ENCODE results near the gene STEAP1. TPM values are rescaled to one million over a fixed set of nuclear protein-coding genes. Genes with fewer than 3 reads are reported as not detected.
A peak's percentile ranks its signal among the peaks of the same experiment; 100 is the strongest.
"Not testable (repeated sequence)": the region's sequence is repeated elsewhere in the genome, so short reads cannot be mapped to it uniquely, and the experiment has no call there.

The STEAP1 gene
- total RNA-seq, 1 experiment from 2014 or later, result 213 TPM

GRCh38 chr7:90149428-90149827 lies 4.8 kb upstream of the STEAP1 start:
- TF ChIP-seq, protein P1, sequence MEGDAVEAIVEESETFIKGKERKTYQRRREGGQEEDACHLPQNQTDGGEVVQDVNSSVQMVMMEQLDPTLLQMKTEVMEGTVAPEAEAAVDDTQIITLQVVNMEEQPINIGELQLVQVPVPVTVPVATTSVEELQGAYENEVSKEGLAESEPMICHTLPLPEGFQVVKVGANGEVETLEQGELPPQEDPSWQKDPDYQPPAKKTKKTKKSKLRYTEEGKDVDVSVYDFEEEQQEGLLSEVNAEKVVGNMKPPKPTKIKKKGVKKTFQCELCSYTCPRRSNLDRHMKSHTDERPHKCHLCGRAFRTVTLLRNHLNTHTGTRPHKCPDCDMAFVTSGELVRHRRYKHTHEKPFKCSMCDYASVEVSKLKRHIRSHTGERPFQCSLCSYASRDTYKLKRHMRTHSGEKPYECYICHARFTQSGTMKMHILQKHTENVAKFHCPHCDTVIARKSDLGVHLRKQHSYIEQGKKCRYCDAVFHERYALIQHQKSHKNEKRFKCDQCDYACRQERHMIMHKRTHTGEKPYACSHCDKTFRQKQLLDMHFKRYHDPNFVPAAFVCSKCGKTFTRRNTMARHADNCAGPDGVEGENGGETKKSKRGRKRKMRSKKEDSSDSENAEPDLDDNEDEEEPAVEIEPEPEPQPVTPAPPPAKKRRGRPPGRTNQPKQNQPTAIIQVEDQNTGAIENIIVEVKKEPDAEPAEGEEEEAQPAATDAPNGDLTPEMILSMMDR (conservative IDR thresholded peaks at IDR 0.05; ENCODE audit: low read depth, low read length), result peak; percentile 57
- BruUV-seq (replicated peaks); H3K4me1 ChIP-seq (ENCODE audit: insufficient read depth, low read length, poor library complexity, severe bottlenecking); H3K27me3 ChIP-seq (replicated peaks; ENCODE audit: insufficient read depth, low read depth, low read length, poor library complexity); H3K27ac ChIP-seq (ENCODE audit: low read depth, low read length, poor library complexity, severe bottlenecking); H3K4me3 ChIP-seq (ENCODE audit: low read depth, low read length, poor library complexity, severe bottlenecking); H3K9me3 ChIP-seq (ENCODE audit: low read depth, low read length, poor library complexity, severe bottlenecking); intact Hi-C loops (cut with micrococcal nuclease; ENCODE audit: unreplicated experiment); CTCF ChIA-PET; H3K36me3 ChIP-seq (ENCODE audit: insufficient read depth, low read length, poor library complexity, severe bottlenecking); POLR2A ChIA-PET (ENCODE audit: low non-redundant PET): not testable (repeated sequence)
- DNase-seq (ENCODE audit: low spot score), result peak; percentile 44

- H3K4me3 ChIP-seq (ENCODE audit: low read depth, low read length, poor library complexity, severe bottlenecking); H3K27me3 ChIP-seq (replicated peaks; ENCODE audit: insufficient read depth, low read depth, low read length, poor library complexity); CTCF ChIA-PET; H3K4me1 ChIP-seq (ENCODE audit: insufficient read depth, low read length, poor library complexity, severe bottlenecking); H3K27ac ChIP-seq (ENCODE audit: low read depth, low read length, poor library complexity, severe bottlenecking); BruUV-seq (replicated peaks); H3K36me3 ChIP-seq (ENCODE audit: insufficient read depth, low read length, poor library complexity, severe bottlenecking); DNase-seq (ENCODE audit: low spot score); H3K9me3 ChIP-seq (ENCODE audit: low read depth, low read length, poor library complexity, severe bottlenecking); POLR2A ChIA-PET (ENCODE audit: low non-redundant PET): not testable (repeated sequence)
- intact Hi-C loops (cut with micrococcal nuclease; ENCODE audit: unreplicated experiment), result loop anchor here (10.0 kb wide), 3 partner anchors 143 to 473 kb away; partner anchors contain the start of gene CDK14
These were observed 2.4 kb upstream of the STEAP1 start for GRCh38 chr7:90151884-90152283.

DNA sequence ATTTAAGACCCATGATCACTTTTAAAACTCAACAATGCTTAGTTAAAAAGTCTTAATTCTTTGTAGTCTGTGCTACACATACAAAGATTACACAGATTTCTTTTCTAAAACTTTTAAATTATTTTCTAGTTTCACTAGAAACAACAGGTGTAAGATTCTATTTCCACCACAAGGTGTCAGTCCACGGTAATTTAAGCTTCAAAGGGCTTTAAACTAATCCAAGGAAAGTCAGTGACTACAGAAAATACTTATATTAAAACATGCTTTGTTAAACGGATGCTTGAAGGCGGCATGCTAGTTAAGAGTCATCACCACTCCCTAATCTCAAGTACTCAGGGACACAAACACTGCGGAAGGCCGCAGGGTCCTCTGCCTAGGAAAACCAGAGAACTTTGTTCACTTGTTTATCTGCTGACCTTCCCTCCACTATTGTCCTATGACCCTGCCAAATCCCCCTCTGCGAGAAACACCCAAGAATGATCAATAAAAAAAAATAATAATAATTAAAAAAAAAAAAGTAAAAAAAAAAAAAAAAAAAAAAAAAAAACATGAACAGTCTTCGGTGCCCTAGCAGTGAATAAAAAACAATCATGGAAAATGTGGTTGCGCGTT lies 1.5 kb upstream of the STEAP1 start:
- CTCF ChIA-PET, result interaction anchor here (0.6 kb wide), 1 partner anchor 159 kb away, joined by 8 read pairs; no protein-coding TSS in a partner anchor
- DNase-seq (ENCODE audit: low spot score), result peak; percentile 91
- intact Hi-C loops (cut with micrococcal nuclease; ENCODE audit: unreplicated experiment), result loop anchor here (10.0 kb wide), 3 partner anchors 142 to 472 kb away; partner anchors contain the start of gene CDK14

GRCh38 chr7:90155206-90155605 lies 937 bp downstream of the STEAP1 start:
- Histone ChIP-seq H3K4me3 (ENCODE audit: low read depth, low read length, poor library complexity, severe bottlenecking) (peak overlapping the region; percentile 90), H3K27ac (ENCODE audit: low read depth, low read length, poor library complexity, severe bottlenecking) (peak overlapping the region; percentile 98), H3K27me3 (replicated peaks; ENCODE audit: insufficient read depth, low read depth, low read length, poor library complexity) (no peaks in the 10 kb centered on the region), H3K4me1 (ENCODE audit: insufficient read depth, low read length, poor library complexity, severe bottlenecking) (peaks cover 8% of the 10 kb centered on the region), H3K9me3 (ENCODE audit: low read depth, low read length, poor library complexity, severe bottlenecking) (no peaks in the 10 kb centered on the region), H3K36me3 (ENCODE audit: insufficient read depth, low read length, poor library complexity, severe bottlenecking) (peaks cover 16% of the 10 kb centered on the region)
- DNase-seq (ENCODE audit: low spot score), result peak; percentile 28
- BruUV-seq (replicated peaks), result no TSS peak
- TF ChIP-seq, protein P1 (conservative IDR thresholded peaks at IDR 0.05; ENCODE audit: low read depth, low read length), result no peak
- TF ChIP-seq EZH2 (IDR thresholded peaks at IDR 0.05; ENCODE audit: borderline replicate concordance, low read depth, low read length, poor library complexity, severe bottlenecking), result no peak
- POLR2A ChIA-PET (ENCODE audit: low non-redundant PET), result no interaction called here
- CTCF ChIA-PET, result no interaction called here
- intact Hi-C loops (cut with micrococcal nuclease; ENCODE audit: unreplicated experiment), result loop anchor here (2.0 to 10.0 kb wide), 4 partner anchors 140 to 470 kb away; partner anchors contain the start of gene CDK14

More for the DNA sequence above, 1.5 kb upstream of the STEAP1 start:
- H3K4me3 ChIP-seq (ENCODE audit: low read depth, low read length, poor library complexity, severe bottlenecking), result peak overlapping the region; percentile 90
- peak overlapping the region; percentile 98 for H3K27ac ChIP-seq (ENCODE audit: low read depth, low read length, poor library complexity, severe bottlenecking)
- BruUV-seq (replicated peaks); POLR2A ChIA-PET (ENCODE audit: low non-redundant PET); H3K4me1 ChIP-seq (ENCODE audit: insufficient read depth, low read length, poor library complexity, severe bottlenecking); H3K9me3 ChIP-seq (ENCODE audit: low read depth, low read length, poor library complexity, severe bottlenecking); H3K27me3 ChIP-seq (replicated peaks; ENCODE audit: insufficient read depth, low read depth, low read length, poor library complexity); H3K36me3 ChIP-seq (ENCODE audit: insufficient read depth, low read length, poor library complexity, severe bottlenecking): not testable (repeated sequence)
- TF ChIP-seq, protein P1 (conservative IDR thresholded peaks at IDR 0.05; ENCODE audit: low read depth, low read length), result peak; percentile 61

DNA sequence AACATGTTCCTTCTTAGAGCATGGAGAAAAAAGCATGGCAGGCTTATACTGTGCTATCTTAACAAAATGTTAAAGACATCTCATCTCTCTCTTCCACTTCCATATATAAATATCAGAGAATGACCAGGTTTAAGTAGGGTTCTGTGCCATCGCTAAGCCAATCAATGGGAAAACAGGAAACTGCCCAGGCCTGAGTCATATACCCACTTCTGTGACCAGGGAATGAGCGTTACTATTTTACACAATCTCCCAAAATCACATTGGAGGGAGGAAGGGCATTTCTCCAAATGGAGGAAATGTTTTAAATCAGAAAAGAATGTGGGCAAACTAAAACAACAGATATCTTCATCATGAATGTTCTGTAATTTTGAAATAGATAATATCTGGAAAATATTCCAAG lies 3.1 kb downstream of the STEAP1 start:
- BruUV-seq (replicated peaks); CTCF ChIA-PET; H3K27me3 ChIP-seq (replicated peaks; ENCODE audit: insufficient read depth, low read depth, low read length, poor library complexity); H3K4me1 ChIP-seq (ENCODE audit: insufficient read depth, low read length, poor library complexity, severe bottlenecking); H3K9me3 ChIP-seq (ENCODE audit: low read depth, low read length, poor library complexity, severe bottlenecking); POLR2A ChIA-PET (ENCODE audit: low non-redundant PET): not testable (repeated sequence)
- intact Hi-C loops (cut with micrococcal nuclease; ENCODE audit: unreplicated experiment), result loop anchor here (2.0 to 10.0 kb wide), 4 partner anchors 51 to 467 kb away; partner anchors contain the start of gene CDK14
- H3K36me3 ChIP-seq (ENCODE audit: insufficient read depth, low read length, poor library complexity, severe bottlenecking), result peaks cover 31% of the 10 kb centered on the region
- H3K27ac ChIP-seq (ENCODE audit: low read depth, low read length, poor library complexity, severe bottlenecking), result peak overlapping the region; percentile 98
- H3K4me3 ChIP-seq (ENCODE audit: low read depth, low read length, poor library complexity, severe bottlenecking), result peak overlapping the region; percentile 90
- DNase-seq (ENCODE audit: low spot score), result peak; percentile 53
